OCI-LY7 (cell line): ENCODE data around the gene KIF16B.

Experiments used
- CTCF ChIP-seq: fragments of 200-600 bp; sonication (generic); conservative IDR thresholded peaks from 2 replicates; pipeline ENCODE4 v1.5.1; 2014; ENCODE audit warnings: mild to moderate bottlenecking, antibody characterized with exemption, low read length, moderate library complexity, mixed read lengths
- EZH2phosphoT487 ChIP-seq: fragments of 200-600 bp; sonication (generic); IDR thresholded peaks from 2 replicates; pipeline ENCODE4 v1.6.1; 2018; ENCODE audit warnings: low read depth, borderline replicate concordance, mild to moderate bottlenecking, mixed run types, antibody characterized with exemption, low read length, moderate library complexity, mixed read lengths

- TF ChIP-seq CTCF (no peak), EZH2phosphoT487 (no peak)
Measured at GRCh38 chr20:16485401-16485800, 87.8 kb downstream of the KIF16B start.
